Activated CD4-positive, alpha-beta T cell treated with anti-CD3 and anti-CD28 coated beads, Interleukin-2, amount 10 ng/mL, durations not matched to agents 24 days and 14 days (primary cell): ENCODE measurements around the gene ARHGAP22. TPM values are rescaled to one million over a fixed set of nuclear protein-coding genes. Genes with fewer than 3 reads are reported as not detected.

Experiments
- DNase-seq: peaks from one replicate; pipeline ENCODE4 v3.0.0; 2022
- H3K27ac Mint-ChIP-seq: one replicate; pipeline ENCODE4 v1.8.0; 2022; ENCODE audit warnings: mild to moderate bottlenecking, mixed read lengths
- H3K27me3 Mint-ChIP-seq: one replicate; pipeline ENCODE4 v1.8.0; 2022; ENCODE audit warnings: mixed read lengths
- H3K36me3 Mint-ChIP-seq: one replicate; pipeline ENCODE4 v1.8.0; 2022; ENCODE audit warnings: low read depth, mild to moderate bottlenecking, mixed read lengths
- H3K4me1 Mint-ChIP-seq: one replicate; pipeline ENCODE4 v1.8.0; 2021; ENCODE audit warnings: mixed read lengths
- H3K4me3 Mint-ChIP-seq: one replicate; pipeline ENCODE4 v1.8.0; 2022; ENCODE audit warnings: mild to moderate bottlenecking, moderate library complexity, mixed read lengths
- H3K9me3 Mint-ChIP-seq: one replicate; pipeline ENCODE4 v1.8.0; 2021; ENCODE audit warnings: mixed read lengths
- intact Hi-C: fragments of 100-400 bp; cut with micrococcal nuclease; formaldehyde crosslinking; loops from one replicate; pipeline ENCODE4 v1.15.1; 2023
- total RNA-seq: library from RNA; stranded (reverse); gene quantifications from 2 replicates; pipeline ENCODE4 v1.2.3, GENCODE V29; 2022

Gene ARHGAP22
- total RNA-seq, 1 donor from 2014 or later: not detected

DNA sequence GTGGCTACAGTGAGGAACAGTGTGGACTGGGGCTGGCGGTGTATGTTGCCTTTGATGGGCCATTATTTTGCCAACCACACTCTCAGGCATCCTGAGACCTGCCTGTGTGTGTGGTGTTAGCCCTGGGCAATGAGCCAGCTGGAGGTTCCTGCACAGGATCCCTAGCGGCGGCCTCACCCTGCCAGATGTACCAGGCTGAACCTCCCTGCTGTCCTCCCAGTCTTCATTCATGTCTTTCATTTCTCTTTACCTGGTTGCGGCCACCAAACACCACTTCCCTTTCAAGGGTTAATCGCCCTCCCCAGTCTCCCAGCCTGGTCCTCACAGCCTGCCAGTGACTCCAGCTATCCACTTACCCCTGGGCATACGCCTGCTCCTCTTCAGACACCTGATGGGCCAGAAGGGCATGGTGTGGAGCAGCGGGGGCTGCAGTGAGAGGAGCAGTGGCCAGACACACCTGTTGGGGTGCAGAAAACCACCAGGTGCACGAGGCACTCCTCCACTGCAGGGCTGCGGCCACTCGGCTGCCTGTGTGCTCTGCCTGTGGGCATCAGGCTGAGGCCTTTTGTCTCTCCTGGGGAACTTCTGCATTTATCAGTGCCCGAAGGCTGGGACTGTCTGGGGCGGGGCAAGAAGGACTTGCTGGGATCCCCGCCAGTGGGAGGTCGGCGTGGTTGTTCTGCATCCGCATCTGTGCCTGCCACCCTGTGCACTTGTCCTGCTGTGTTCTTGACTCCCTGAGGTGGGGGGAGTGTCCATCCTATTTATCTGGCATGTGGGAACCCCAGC is 111.6 kb downstream of the ARHGAP22 start:
- Mint-ChIP-seq H3K4me3 (no peak overlapping the region), H3K4me1 (peaks cover 8% of the 10 kb centered on the region), H3K27me3 (peaks cover under 1% of the 10 kb centered on the region), H3K9me3 (no peaks in the 10 kb centered on the region), H3K36me3 (no peaks in the 10 kb centered on the region), H3K27ac (no peak overlapping the region)
- intact Hi-C loops: no loop called here
- DNase-seq: no peak

DNA sequence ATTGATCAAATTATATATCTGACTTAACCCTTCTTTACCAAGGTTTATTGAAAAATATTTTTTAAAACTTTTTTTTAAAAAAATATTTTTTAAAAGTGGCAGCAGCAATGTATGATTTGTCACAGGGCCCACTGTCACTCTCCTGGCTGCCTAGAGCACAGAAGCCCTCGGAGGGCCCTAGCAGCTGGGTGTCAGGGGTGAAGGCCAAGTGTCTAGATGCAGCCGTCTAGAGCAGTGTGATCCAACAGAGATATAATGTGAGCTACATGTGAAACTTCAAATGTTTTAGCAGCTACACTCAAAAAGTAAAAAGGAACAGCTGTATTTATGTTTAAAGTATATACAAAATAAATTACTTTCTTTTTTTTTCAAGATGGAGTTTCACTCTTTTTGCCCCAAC is 112.7 kb downstream of the ARHGAP22 start:
- H3K4me3 Mint-ChIP-seq: no peak overlapping the region
- H3K27me3 Mint-ChIP-seq: peaks cover 6% of the 10 kb centered on the region
- H3K9me3 Mint-ChIP-seq: no peaks in the 10 kb centered on the region
- DNase-seq: no peak
- H3K4me1 Mint-ChIP-seq: peaks cover 8% of the 10 kb centered on the region
- H3K36me3 Mint-ChIP-seq: no peaks in the 10 kb centered on the region
- intact Hi-C loops: no loop called here
- H3K27ac Mint-ChIP-seq: no peak overlapping the region

DNA sequence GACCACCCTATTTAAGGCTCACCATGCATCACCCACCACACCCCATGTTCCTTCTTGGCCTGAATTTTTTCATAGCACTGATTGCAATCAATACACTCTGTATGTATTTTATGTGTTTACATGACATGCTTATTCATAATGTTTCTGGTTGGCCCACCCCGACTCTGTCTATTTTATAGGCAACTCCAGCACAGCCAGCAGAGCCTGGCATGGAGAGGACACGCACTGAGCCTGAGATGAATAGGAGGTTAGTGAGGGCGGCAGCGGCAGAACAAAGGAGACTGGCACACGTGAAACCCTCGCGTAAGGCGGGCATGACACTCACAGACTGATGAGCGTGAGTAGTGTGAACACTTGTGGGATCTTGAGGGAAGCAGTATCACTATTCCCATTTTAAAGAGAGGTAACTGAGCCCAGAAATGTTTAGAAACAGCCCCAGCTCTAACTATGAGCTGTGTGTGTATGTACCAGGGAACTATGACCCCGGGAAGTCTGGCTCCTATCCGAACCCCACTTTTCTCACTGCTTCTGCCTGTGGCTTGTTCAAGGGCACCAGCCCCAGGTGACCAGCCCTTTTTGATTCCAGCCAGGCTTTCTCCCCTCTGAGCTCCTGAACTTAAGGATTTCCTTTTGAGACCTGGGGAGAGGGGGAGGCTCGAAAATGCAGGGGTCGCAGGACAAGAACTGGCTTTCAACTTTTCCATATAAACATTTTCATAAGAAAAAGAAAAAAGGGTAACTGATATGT is 113.3 kb downstream of the ARHGAP22 start:
- DNase-seq: no peak
- intact Hi-C loops: no loop called here
- H3K36me3 Mint-ChIP-seq: no peaks in the 10 kb centered on the region
- no peaks in the 10 kb centered on the region for H3K9me3 Mint-ChIP-seq
- no peak overlapping the region for H3K4me3 Mint-ChIP-seq
- peaks cover 8% of the 10 kb centered on the region for H3K4me1 Mint-ChIP-seq
- H3K27ac Mint-ChIP-seq: no peak overlapping the region
- H3K27me3 Mint-ChIP-seq: peaks cover 10% of the 10 kb centered on the region

DNA sequence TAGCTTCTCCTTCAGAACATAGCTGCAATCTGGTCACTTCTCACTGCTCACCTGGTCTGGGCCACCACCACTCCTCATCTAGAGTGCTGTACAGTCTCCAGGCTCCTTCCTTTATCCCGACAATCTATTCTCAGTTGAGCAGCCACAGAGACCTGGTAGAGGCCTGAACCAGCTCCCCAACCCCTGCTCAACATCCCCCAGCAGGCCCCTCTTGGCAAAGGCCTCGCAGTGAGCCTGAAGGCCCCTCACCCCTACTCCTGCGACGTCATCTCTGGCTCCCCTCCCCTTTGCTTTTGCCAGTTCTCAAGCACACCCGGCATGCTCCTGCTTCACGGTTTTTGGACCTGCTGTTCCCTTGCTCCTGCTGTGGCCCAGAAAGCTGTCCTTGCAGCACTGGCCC is 113.9 kb downstream of the ARHGAP22 start:
- Mint-ChIP-seq H3K9me3 (no peaks in the 10 kb centered on the region), H3K27me3 (peaks cover 11% of the 10 kb centered on the region), H3K27ac (no peak overlapping the region), H3K36me3 (no peaks in the 10 kb centered on the region), H3K4me3 (no peak overlapping the region), H3K4me1 (peaks cover 8% of the 10 kb centered on the region)
- no peak for DNase-seq
- intact Hi-C loops: no loop called here

DNA sequence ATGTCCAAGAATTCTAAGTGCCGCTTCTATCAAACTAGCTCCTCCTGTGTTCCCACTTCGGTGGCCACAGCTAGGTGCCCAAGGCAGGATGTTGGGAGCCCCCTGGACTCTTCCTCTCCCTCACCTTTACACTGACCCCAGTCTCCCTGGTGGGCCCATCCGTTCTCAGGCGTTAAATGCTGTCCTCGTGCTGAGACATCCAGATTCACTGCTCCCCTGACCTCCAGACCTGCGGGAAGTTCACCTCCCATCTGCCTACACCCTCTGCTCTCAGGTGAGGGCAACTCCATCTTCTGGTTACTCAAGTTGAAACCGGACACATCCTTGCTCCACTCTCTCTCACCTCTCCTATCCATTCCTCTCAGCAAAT is 114.3 kb downstream of the ARHGAP22 start:
- DNase-seq: no peak

DNA sequence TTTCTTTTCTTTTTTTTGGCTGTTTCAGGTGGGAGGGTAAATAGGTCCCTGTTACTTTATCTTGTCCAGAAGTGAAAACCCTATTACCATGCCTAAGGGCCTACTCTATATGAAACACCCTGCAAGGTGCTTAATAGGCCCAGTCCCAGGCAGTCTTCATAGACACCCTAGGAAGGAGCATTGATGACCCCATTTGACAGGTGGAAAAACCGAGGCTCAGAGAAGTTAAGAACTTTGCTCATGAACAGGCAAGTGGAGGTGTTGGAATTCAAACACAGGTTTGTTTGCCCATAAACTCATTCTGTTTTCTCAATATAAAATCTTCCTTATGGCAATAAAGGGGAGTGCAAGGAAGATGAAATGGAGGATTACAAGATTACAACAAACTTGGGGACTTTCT is 115.8 kb downstream of the ARHGAP22 start:
- no peak for DNase-seq
- H3K36me3 Mint-ChIP-seq: no peaks in the 10 kb centered on the region
- no peak overlapping the region for H3K27ac Mint-ChIP-seq
- peaks cover under 1% of the 10 kb centered on the region for H3K4me1 Mint-ChIP-seq
- no peaks in the 10 kb centered on the region for H3K9me3 Mint-ChIP-seq
- no peak overlapping the region for H3K4me3 Mint-ChIP-seq
- intact Hi-C loops: no loop called here
- peaks cover 22% of the 10 kb centered on the region for H3K27me3 Mint-ChIP-seq

More for the DNA sequence above, 114.3 kb downstream of the ARHGAP22 start:
- H3K27me3 Mint-ChIP-seq: peaks cover 14% of the 10 kb centered on the region
- no peak overlapping the region for H3K4me3 Mint-ChIP-seq
- H3K4me1 Mint-ChIP-seq: peaks cover 8% of the 10 kb centered on the region
- no peak overlapping the region for H3K27ac Mint-ChIP-seq
- H3K36me3 Mint-ChIP-seq: no peaks in the 10 kb centered on the region
- H3K9me3 Mint-ChIP-seq: no peaks in the 10 kb centered on the region
- intact Hi-C loops: no loop called here

DNA sequence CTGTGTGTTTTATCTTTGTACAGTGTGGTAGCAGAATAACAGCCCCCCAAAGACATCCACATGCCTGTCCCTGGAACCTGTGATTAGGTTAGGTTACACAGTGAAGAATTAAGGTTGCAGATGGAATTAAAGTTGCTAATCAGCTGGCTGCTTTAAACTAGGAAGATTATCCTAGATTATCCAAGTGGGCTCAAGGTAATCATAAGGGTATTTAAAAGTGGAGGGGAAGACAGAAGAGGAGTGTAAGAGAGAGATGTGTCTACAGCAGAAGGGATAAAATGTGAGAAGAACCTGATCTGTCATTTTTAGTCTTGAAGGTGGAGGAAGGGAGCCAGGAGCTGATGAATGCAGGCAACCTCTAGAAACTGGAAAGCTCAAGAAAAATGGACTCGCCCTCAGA is 117.6 kb downstream of the ARHGAP22 start:
- no peaks in the 10 kb centered on the region for H3K36me3 Mint-ChIP-seq
- no peak for DNase-seq
- intact Hi-C loops: no loop called here
- no peaks in the 10 kb centered on the region for H3K9me3 Mint-ChIP-seq
- H3K4me1 Mint-ChIP-seq: no peaks in the 10 kb centered on the region
- peaks cover 35% of the 10 kb centered on the region for H3K27me3 Mint-ChIP-seq
- no peak overlapping the region for H3K27ac Mint-ChIP-seq
- H3K4me3 Mint-ChIP-seq: no peak overlapping the region

DNA sequence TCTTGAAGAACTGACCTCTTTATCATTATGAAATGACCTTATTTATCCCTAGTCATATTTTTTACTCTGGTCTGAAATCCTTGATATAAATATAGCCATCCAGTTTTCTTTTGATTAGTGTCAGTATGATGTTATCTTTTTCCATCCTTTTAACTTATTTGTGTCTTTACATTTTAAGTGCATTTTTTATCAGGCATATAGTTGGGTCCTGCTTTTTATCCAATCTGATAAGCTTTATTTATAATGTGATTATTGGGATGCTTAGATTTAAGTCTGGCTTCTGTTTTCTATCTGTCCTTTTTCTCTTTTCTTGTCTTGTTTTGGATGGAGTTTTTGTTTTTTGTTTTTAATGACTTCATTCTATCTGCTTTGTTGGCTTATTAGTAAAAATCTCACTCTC is 119.2 kb downstream of the ARHGAP22 start:
- intact Hi-C loops: no loop called here
- no peaks in the 10 kb centered on the region for H3K9me3 Mint-ChIP-seq
- H3K36me3 Mint-ChIP-seq: no peaks in the 10 kb centered on the region
- peaks cover 38% of the 10 kb centered on the region for H3K27me3 Mint-ChIP-seq
- H3K4me1 Mint-ChIP-seq: no peaks in the 10 kb centered on the region
- DNase-seq: no peak
- no peak overlapping the region for H3K4me3 Mint-ChIP-seq
- no peak overlapping the region for H3K27ac Mint-ChIP-seq

DNA sequence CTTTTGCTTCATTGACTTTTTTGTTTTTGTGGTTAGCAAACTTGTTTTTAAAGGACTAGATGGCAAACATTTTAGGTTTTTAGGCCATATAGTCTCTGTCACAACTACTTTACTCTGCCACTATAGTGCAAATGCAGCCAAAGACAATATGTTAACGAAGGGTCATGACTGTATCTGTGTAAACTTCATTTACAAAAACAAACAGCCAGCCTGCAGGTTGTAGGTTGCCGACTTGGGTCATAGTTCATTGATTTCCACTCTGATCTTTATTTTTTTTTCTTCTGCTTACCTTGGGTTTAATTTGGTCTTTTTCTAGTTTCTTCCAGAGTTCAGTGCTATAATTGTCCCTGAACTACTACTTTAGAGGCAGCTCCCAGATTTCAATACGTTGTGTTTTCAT is 120.0 kb downstream of the ARHGAP22 start:
- Mint-ChIP-seq H3K27me3 (peaks cover 38% of the 10 kb centered on the region), H3K9me3 (no peaks in the 10 kb centered on the region), H3K27ac (no peak overlapping the region), H3K36me3 (no peaks in the 10 kb centered on the region), H3K4me3 (no peak overlapping the region), H3K4me1 (no peaks in the 10 kb centered on the region)
- intact Hi-C loops: no loop called here
- DNase-seq: no peak

DNA sequence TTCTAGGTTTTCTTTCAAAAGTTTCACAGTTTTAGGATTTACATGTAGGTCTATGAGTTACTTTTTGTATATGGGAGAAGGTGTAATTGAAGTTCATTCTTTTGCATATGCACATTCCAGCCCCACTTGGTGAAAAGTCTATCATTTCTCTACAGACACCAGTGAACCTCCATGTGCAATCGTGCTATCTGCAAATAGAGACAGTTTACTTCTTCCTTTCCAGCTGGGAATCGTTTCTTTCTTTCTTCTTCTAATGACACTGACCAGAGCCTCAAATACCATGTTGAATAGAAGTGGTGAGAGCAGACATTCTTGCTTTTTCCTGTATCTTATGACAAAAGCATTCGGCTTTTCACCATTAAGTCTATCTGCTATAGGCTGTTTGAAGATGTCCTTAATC is 122.7 kb downstream of the ARHGAP22 start:
- Mint-ChIP-seq H3K36me3 (no peaks in the 10 kb centered on the region), H3K9me3 (no peaks in the 10 kb centered on the region), H3K4me1 (no peaks in the 10 kb centered on the region), H3K4me3 (no peak overlapping the region), H3K27ac (no peak overlapping the region), H3K27me3 (peaks cover 34% of the 10 kb centered on the region)
- DNase-seq: no peak
- intact Hi-C loops: no loop called here

DNA sequence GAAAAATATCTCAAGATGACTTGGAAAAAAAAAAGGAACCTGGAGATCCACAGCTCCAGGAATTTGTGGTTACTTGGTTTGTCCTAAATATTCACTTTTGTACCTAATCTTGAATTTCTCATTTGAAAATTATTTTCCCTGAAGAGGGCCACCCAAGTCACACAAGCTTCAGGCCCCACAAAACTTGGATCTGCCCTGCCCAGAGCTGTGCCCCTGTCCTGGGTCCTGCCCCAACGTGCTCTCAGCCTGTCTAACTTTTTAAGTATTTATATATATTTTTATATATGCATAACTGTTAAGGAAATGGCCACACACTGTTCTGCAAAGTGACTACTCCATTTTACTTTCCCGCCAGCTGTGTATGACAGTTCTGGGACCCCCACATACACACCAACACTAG is 123.5 kb downstream of the ARHGAP22 start:
- DNase-seq: no peak
- intact Hi-C loops: no loop called here
- Mint-ChIP-seq H3K36me3 (no peaks in the 10 kb centered on the region), H3K27ac (no peak overlapping the region), H3K9me3 (no peaks in the 10 kb centered on the region), H3K4me1 (no peaks in the 10 kb centered on the region), H3K4me3 (no peak overlapping the region), H3K27me3 (peaks cover 32% of the 10 kb centered on the region)

DNA sequence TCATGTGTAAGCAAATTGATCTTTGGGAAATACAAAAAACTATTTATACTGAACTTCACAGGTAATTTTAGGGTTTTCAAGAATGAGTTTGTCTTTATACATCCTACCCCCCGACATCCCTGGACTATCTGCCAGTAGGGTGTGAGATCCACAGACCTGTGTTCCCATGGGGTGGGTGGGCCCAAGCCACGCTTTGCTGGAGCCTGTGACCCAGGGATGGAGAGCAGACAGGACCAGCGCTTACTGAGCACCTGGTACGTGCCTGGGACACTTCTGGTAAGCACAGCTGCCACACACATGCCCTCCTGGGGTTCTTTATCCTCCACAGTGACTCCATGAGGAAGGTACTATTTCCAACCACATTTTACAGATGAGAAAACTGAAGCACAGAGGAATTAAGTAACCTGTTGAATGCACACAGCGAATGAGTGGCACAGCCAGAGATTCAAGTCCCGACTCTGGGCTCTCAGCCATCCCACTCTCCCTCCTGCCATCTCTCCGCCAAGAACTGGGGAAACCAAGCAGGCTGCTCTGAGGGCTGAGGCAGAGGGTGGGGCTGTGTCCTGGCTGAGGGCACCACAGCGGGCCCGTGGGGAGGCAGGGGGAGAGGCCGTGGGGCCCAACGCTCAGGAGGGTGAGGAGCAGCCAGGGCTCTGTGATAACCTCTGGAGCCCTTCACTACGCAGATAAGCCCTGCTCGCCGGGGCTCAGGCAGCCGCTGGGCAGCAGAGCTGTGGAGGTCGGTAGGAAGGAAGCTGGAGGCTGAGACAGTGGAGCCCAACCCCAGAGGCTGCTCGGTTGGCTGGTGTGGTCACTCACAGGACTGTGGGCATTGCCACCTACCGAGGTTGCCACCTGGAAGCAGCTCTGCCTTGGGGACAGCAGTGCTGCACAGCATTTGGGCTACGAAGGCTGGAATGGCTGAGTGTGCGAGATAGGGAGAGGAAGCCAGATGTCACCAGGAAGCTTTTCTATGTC is 124.2 kb downstream of the ARHGAP22 start:
- no peak for DNase-seq
- H3K4me3 Mint-ChIP-seq: no peak overlapping the region
- H3K9me3 Mint-ChIP-seq: no peaks in the 10 kb centered on the region
- H3K36me3 Mint-ChIP-seq: no peaks in the 10 kb centered on the region
- H3K27ac Mint-ChIP-seq: no peak overlapping the region
- H3K4me1 Mint-ChIP-seq: no peaks in the 10 kb centered on the region
- intact Hi-C loops: no loop called here
- peaks cover 28% of the 10 kb centered on the region for H3K27me3 Mint-ChIP-seq

DNA sequence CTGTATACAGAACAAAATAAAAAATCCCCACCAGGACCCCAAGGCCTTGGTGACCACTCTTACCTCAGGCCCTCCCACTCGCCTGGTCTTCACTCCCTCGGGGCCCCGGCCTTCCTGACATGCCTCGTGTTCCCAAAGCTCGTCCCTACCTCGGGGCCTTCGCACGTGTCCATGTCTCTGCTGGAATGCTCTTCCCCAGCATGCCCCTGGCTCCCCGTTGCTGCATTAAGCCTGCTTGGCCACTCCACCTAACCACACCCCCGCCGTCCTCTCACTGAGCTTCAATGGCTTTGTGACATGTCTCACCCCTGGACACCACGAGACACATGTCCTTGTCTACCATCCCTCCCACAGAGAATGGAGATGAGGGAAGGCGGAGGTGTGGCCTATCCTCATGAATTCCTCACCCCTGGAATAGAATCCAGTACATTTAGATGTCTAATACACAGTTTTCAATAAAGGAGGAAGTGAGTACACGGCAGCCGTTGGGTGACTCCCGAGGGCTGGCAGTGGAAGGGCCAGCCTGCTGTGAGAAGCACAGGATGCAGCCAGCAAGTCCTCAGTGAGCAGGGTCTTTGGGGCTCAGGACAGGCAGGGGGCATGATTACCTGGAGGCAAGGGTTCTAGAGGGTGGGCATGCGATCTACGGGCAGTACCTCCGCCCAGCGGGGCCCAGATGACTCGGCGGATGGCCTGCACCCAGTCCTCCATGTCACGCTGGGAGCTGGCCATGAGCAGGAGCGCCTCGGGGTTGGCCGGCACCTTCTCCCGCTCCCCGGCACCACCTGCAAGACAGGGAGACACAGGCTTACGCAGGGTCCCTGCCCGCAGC is 125.7 kb downstream of the ARHGAP22 start:
- H3K36me3 Mint-ChIP-seq: no peaks in the 10 kb centered on the region
- intact Hi-C loops: no loop called here
- H3K4me1 Mint-ChIP-seq: no peaks in the 10 kb centered on the region
- no peak overlapping the region for H3K27ac Mint-ChIP-seq
- DNase-seq: no peak
- H3K4me3 Mint-ChIP-seq: no peak overlapping the region
- H3K9me3 Mint-ChIP-seq: no peaks in the 10 kb centered on the region
- H3K27me3 Mint-ChIP-seq: peaks cover 21% of the 10 kb centered on the region
